ENCODE data around the gene PHC2.

GRCh38 chr1:33274446-33274845, 156.4 kb downstream of the PHC2 start:
- no peak for TF ChIP-seq POLR2A (IDR thresholded peaks at IDR 0.05; ENCODE audit: extremely low read depth, insufficient read length)
- no peak for TF ChIP-seq MYC (IDR thresholded peaks at IDR 0.05; ENCODE audit: low read depth, low read length)

Measured in NB4 (cell line).